ENCODE results near the gene KIF4B. TPM values are rescaled to one million over a fixed set of nuclear protein-coding genes. Genes with fewer than 3 reads are reported as not detected.
"Not testable (repeated sequence)": the region's sequence is repeated elsewhere in the genome, so short reads cannot be mapped to it uniquely, and the experiment has no call there.

Gene KIF4B
- total RNA-seq, 1 donor from 2014 or later = 0.05 TPM

- intact Hi-C loops (cut with micrococcal nuclease) = not testable (repeated sequence)
Measured at GRCh38 chr5:155006265-155006664, 7.3 kb upstream of the KIF4B start.

- intact Hi-C loops (cut with micrococcal nuclease) = no loop called here
Measured at GRCh38 chr5:155008669-155009068, 4.9 kb upstream of the KIF4B start.

- intact Hi-C loops (cut with micrococcal nuclease) = no loop called here
Measured at GRCh38 chr5:155010881-155011280, 2.7 kb upstream of the KIF4B start.

- intact Hi-C loops (cut with micrococcal nuclease) = no loop called here
Measured at GRCh38 chr5:155015239-155015638, 1.7 kb downstream of the KIF4B start.

- intact Hi-C loops (cut with micrococcal nuclease) = no loop called here
Measured at GRCh38 chr5:155017610-155018009, 4.1 kb downstream of the KIF4B start.

- intact Hi-C loops (cut with micrococcal nuclease) = no loop called here
Measured at GRCh38 chr5:155019601-155020226, 6.2 kb downstream of the KIF4B start.

- intact Hi-C loops (cut with micrococcal nuclease) = no loop called here
Measured at GRCh38 chr5:155021842-155022241, 8.3 kb downstream of the KIF4B start.

GRCh38 chr5:155023320-155023719 is 9.8 kb downstream of the KIF4B start:
- intact Hi-C loops (cut with micrococcal nuclease) = no loop called here

- intact Hi-C loops (cut with micrococcal nuclease) = no loop called here
Measured at GRCh38 chr5:155024015-155024414, 10.5 kb downstream of the KIF4B start.

GRCh38 chr5:155025895-155026294 is 12.3 kb downstream of the KIF4B start:
- intact Hi-C loops (cut with micrococcal nuclease) = no loop called here

GRCh38 chr5:155027993-155028629 is 14.6 kb downstream of the KIF4B start:
- intact Hi-C loops (cut with micrococcal nuclease) = loop anchor here (1.0 kb wide), 1 partner anchor 83 kb away; no protein-coding TSS in a partner anchor

GRCh38 chr5:155029240-155029639 is 15.7 kb downstream of the KIF4B start:
- intact Hi-C loops (cut with micrococcal nuclease) = no loop called here

GRCh38 chr5:155034145-155034744 is 20.7 kb downstream of the KIF4B start:
- intact Hi-C loops (cut with micrococcal nuclease) = not testable (repeated sequence)

GRCh38 chr5:155035087-155035486 is 21.5 kb downstream of the KIF4B start:
- intact Hi-C loops (cut with micrococcal nuclease) = not testable (repeated sequence)

GRCh38 chr5:155040984-155041653 is 27.6 kb downstream of the KIF4B start:
- intact Hi-C loops (cut with micrococcal nuclease) = no loop called here

GRCh38 chr5:155044591-155044990 is 31.0 kb downstream of the KIF4B start:
- intact Hi-C loops (cut with micrococcal nuclease) = no loop called here

- intact Hi-C loops (cut with micrococcal nuclease) = no loop called here
Measured at GRCh38 chr5:155046591-155046990, 33.0 kb downstream of the KIF4B start.

- intact Hi-C loops (cut with micrococcal nuclease) = no loop called here
Measured at GRCh38 chr5:155047818-155048217, 34.3 kb downstream of the KIF4B start.

- intact Hi-C loops (cut with micrococcal nuclease) = no loop called here
Measured at GRCh38 chr5:155049569-155050383, 36.2 kb downstream of the KIF4B start.

- intact Hi-C loops (cut with micrococcal nuclease) = no loop called here
Measured at GRCh38 chr5:155050384-155051019, 36.9 kb downstream of the KIF4B start.

- intact Hi-C loops (cut with micrococcal nuclease) = no loop called here
Measured at GRCh38 chr5:155052532-155052931, 39.0 kb downstream of the KIF4B start.
